Measurements from ENCODE around the gene POLK.
"Not testable (repeated sequence)": the region's sequence is repeated elsewhere in the genome, so short reads cannot be mapped to it uniquely, and the experiment has no call there.

Gene POLK

DNA sequence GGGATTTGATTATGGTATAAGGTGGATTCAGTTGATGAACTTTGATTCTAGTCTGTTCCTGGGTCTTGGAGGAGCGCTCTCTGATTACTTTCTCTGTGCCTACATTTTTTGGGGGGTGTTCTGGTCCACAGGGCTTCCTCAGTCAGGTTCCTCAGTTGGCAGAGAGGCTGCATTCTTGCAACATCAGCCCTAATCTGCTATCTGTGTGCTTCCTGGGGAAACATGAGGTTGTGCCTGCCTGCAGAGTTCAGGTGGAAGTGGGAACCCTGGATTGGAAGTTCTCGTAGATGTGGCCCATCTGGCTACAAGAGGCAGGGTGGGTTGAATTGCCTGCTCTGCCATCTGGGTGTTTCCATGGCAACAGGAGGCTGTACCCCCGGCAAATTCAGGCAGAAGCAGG lies 24.5 kb downstream of the POLK start:
- no peak overlapping the region for H2AFZ ChIP-seq (ENCODE audit: low read depth, low read length)

DNA sequence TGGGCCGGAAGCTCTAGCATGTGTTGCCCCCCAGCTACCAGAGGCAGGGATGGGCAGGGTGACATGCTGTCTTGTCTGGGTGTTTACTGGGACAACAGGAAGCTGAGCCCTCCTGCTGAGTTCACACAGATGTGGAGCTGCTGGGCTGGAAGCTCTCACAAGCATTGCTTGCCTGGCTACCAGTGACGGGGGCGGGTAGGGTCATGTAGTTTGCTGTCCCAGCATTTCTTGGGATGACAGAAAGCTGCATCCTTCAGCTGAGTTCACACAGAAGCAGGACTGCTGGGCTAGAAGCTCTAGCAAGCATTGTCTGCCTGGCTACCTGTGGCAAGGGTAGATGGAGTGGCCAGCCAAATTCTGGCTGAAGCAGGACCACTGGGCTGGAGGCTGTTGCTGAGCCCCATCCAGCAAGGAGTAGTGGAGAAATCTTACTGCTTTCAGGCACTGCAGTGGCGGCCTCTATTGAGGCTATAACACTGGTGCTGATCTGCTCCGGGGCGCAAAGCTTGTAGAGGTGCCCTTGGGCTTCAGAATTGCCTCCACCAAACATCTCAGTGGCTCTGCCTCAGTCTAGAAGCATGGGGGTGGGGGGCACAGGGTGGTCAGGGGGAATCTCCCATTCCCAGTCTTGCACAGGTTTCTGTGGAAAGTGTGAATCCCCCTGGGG lies 25.1 kb downstream of the POLK start:
- Histone ChIP-seq H3K27me3 (ENCODE audit: insufficient read depth, low read length) (no peaks in the 10 kb centered on the region), H3K36me3 (ENCODE audit: insufficient read depth, low read length) (peaks cover 2% of the 10 kb centered on the region), H3K4me1 (ENCODE audit: insufficient read depth, low read length) (no peaks in the 10 kb centered on the region), H3K4me3 (ENCODE audit: low read length) (no peak overlapping the region), H3K9me3 (ENCODE audit: low read length) (peaks cover 15% of the 10 kb centered on the region), H2AFZ (ENCODE audit: low read depth, low read length) (no peak overlapping the region)

More for the DNA sequence above, 24.5 kb downstream of the POLK start:
- Histone ChIP-seq H3K4me3 (ENCODE audit: low read length) (no peak overlapping the region), H3K36me3 (ENCODE audit: insufficient read depth, low read length) (peaks cover 2% of the 10 kb centered on the region), H3K4me1 (ENCODE audit: insufficient read depth, low read length) (no peaks in the 10 kb centered on the region), H3K27me3 (ENCODE audit: insufficient read depth, low read length) (no peaks in the 10 kb centered on the region), H3K9me3 (ENCODE audit: low read length) (peaks cover 15% of the 10 kb centered on the region)

DNA sequence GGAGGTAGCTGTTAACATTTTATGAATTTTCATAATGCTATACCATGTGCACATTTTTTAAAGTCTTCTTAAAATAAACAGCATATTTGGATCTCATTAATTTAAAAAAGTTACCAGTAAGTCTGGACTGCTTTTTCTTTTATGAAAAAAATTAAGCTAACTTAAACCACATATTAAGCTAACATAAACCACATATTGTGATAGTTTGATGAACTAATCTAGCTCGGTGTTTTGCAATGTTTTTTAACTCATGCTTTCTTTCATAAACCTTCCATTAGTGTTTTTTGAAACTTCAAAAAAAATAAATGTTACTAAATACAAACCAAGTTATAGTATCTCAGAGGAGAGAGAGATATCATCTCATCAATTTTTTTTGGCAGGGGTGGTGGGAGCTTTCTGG lies 26.5 kb downstream of the POLK start:
- Histone ChIP-seq H3K9me3 (ENCODE audit: low read length) (peaks cover 10% of the 10 kb centered on the region), H3K27me3 (ENCODE audit: insufficient read depth, low read length) (no peaks in the 10 kb centered on the region), H2AFZ (ENCODE audit: low read depth, low read length) (no peak overlapping the region), H3K36me3 (ENCODE audit: insufficient read depth, low read length) (peaks cover 2% of the 10 kb centered on the region), H3K4me1 (ENCODE audit: insufficient read depth, low read length) (no peaks in the 10 kb centered on the region), H3K4me3 (ENCODE audit: low read length) (no peak overlapping the region)

DNA sequence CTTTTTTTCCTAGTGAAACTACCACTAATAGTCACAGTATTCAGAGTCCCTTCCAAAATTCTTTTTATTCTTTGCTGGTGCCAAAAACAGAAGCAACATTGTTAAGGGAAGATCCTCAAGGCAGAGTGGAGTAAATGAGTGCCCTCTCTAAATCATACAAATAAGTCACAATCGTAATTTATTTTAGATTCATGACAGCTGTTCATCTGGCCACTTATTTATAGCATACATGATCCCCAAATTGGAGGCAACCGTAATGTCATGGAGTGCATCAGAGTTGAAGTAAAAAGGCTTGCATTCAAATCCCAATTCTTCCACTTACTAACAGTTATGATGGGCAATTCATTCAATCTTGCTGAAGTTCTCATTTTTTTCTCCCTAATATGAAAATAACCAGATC lies 33.4 kb downstream of the POLK start:
- H3K4me3 ChIP-seq (ENCODE audit: low read length): no peak overlapping the region
- no peaks in the 10 kb centered on the region for H3K27me3 ChIP-seq (ENCODE audit: insufficient read depth, low read length)
- H3K36me3 ChIP-seq (ENCODE audit: insufficient read depth, low read length): no peaks in the 10 kb centered on the region
- H3K9me3 ChIP-seq (ENCODE audit: low read length): peaks cover 3% of the 10 kb centered on the region
- no peaks in the 10 kb centered on the region for H3K4me1 ChIP-seq (ENCODE audit: insufficient read depth, low read length)
- H2AFZ ChIP-seq (ENCODE audit: low read depth, low read length): no peak overlapping the region

DNA sequence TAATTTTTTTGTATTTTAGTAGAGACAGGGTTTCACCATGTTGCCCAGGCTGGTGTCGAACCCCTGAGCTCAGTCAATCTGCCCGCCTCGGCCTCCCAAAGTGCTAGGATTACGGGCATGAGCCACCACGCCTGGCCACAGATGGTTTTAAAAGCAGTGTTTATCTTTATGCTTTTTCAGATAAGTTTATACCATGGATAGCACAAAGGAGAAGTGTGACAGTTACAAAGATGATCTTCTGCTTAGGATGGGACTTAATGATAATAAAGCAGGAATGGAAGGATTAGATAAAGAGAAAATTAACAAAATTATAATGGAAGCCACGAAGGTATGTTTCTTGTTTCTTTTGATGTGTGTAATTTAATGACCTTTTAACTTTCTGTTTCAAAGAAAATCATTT lies 35.1 kb downstream of the POLK start:
- H3K4me3 ChIP-seq (ENCODE audit: low read length): no peak overlapping the region
- H3K9me3 ChIP-seq (ENCODE audit: low read length): peaks cover 3% of the 10 kb centered on the region
- no peak overlapping the region for H2AFZ ChIP-seq (ENCODE audit: low read depth, low read length)
- H3K27me3 ChIP-seq (ENCODE audit: insufficient read depth, low read length): no peaks in the 10 kb centered on the region
- H3K4me1 ChIP-seq (ENCODE audit: insufficient read depth, low read length): no peaks in the 10 kb centered on the region
- H3K36me3 ChIP-seq (ENCODE audit: insufficient read depth, low read length): no peaks in the 10 kb centered on the region

DNA sequence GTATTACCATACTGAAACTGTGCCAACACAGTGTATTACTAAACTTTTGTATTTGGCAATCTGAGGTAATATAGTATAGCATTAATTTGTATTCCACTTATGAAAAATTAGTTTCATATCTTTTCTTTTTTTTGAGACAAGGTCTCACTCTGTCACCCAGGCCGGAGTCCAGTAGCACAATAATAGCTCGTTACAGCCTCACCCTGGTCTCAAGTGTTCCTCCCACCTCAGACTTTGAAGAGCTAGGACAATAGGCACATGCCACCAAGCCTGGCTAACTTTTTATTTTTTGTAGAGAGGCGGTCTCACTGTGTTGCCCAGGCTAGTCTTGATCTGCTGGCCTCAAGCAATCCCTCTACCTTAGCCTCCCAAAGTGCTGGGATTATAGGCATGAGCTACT lies 36.1 kb downstream of the POLK start:
- no peak overlapping the region for H3K4me3 ChIP-seq (ENCODE audit: low read length)
- H3K9me3 ChIP-seq (ENCODE audit: low read length): peaks cover 3% of the 10 kb centered on the region
- no peaks in the 10 kb centered on the region for H3K4me1 ChIP-seq (ENCODE audit: insufficient read depth, low read length)
- no peaks in the 10 kb centered on the region for H3K27me3 ChIP-seq (ENCODE audit: insufficient read depth, low read length)
- H2AFZ ChIP-seq (ENCODE audit: low read depth, low read length): no peak overlapping the region
- peaks cover 6% of the 10 kb centered on the region for H3K36me3 ChIP-seq (ENCODE audit: insufficient read depth, low read length)

DNA sequence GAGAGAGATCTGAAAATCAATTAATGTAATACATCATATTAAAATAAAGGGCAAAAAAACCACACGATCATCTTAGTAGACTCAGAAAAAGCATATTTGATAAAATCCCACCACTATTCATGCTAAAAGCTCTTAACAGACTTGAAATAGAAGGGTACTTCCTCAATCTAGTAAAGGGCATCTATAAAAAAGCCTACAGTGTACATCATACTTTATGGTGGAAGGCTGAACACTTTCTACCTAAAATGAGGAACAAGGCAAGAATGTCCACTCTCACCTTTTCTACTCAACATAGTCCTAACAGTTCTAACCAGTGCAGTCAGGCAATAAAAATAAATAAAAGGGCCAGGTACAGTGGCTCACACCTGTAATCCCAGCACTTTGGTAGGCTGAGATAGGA lies 38.9 kb downstream of the POLK start:
- H3K36me3 ChIP-seq (ENCODE audit: insufficient read depth, low read length): peaks cover 26% of the 10 kb centered on the region
- no peak overlapping the region for H2AFZ ChIP-seq (ENCODE audit: low read depth, low read length)
- no peak overlapping the region for H3K4me3 ChIP-seq (ENCODE audit: low read length)
- H3K27me3 ChIP-seq (ENCODE audit: insufficient read depth, low read length): no peaks in the 10 kb centered on the region
- no peaks in the 10 kb centered on the region for H3K4me1 ChIP-seq (ENCODE audit: insufficient read depth, low read length)
- H3K9me3 ChIP-seq (ENCODE audit: low read length): peaks cover 3% of the 10 kb centered on the region

DNA sequence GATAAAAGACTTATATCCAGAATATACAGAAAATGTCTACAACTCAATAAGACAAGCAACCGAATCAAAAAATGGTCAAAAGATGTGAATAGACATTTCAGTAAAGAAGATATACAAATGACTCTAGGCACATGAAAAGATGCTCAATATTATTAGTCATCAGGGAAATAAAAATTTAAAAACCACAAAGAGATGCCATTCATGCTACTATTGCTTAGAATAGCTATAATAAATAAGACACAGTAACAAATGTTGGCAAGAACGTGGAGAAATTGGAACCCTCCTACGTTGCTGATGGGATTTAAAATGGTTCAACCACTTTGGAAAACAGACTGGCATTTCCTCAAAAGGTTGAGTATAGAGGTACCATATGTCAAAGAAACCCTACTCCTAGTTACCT lies 39.8 kb downstream of the POLK start:
- no peaks in the 10 kb centered on the region for H3K27me3 ChIP-seq (ENCODE audit: insufficient read depth, low read length)
- no peak overlapping the region for H2AFZ ChIP-seq (ENCODE audit: low read depth, low read length)
- peaks cover 28% of the 10 kb centered on the region for H3K36me3 ChIP-seq (ENCODE audit: insufficient read depth, low read length)
- no peak overlapping the region for H3K4me3 ChIP-seq (ENCODE audit: low read length)
- H3K4me1 ChIP-seq (ENCODE audit: insufficient read depth, low read length): no peaks in the 10 kb centered on the region
- H3K9me3 ChIP-seq (ENCODE audit: low read length): peaks cover 3% of the 10 kb centered on the region

DNA sequence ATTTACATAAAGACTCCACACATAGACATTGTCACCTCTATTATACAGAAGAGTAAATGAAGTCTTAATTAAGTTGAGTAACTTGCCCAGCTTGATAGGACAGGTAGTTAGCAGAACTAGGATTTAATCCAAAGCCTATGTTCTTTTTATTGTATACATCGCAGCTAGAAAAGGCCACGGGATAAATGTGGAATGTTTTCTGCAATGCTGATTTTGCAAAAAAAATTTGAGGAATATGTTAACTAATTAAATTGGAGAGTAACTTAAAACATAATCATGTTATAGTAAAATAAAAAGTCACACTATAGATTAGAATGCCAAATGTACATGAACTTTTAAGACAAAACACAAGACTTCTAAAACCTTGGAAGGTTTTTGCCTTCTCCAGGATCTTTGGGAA lies 41.1 kb downstream of the POLK start:
- Histone ChIP-seq H3K9me3 (ENCODE audit: low read length) (peaks cover 4% of the 10 kb centered on the region), H3K36me3 (ENCODE audit: insufficient read depth, low read length) (peaks cover 30% of the 10 kb centered on the region), H3K4me3 (ENCODE audit: low read length) (no peak overlapping the region), H2AFZ (ENCODE audit: low read depth, low read length) (no peak overlapping the region), H3K4me1 (ENCODE audit: insufficient read depth, low read length) (no peaks in the 10 kb centered on the region), H3K27me3 (ENCODE audit: insufficient read depth, low read length) (no peaks in the 10 kb centered on the region)

DNA sequence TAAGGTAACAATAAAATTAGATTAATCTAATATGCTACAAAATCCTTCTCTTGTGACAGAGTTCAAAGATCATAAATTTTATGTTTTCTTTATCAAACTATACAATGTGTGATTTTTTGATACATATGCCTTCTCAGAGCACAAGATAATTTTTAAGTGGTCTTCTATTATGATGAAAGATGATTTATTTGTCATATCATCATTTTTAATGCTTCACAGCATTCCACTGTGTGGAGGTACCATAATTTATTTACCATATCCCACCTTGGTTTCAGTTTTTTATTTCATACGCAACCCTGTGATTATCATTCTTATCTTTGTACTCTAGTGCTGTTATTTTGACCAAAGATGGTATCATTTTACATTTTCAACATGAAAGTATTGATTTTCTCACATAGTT lies 41.7 kb downstream of the POLK start:
- peaks cover 31% of the 10 kb centered on the region for H3K36me3 ChIP-seq (ENCODE audit: insufficient read depth, low read length)

DNA sequence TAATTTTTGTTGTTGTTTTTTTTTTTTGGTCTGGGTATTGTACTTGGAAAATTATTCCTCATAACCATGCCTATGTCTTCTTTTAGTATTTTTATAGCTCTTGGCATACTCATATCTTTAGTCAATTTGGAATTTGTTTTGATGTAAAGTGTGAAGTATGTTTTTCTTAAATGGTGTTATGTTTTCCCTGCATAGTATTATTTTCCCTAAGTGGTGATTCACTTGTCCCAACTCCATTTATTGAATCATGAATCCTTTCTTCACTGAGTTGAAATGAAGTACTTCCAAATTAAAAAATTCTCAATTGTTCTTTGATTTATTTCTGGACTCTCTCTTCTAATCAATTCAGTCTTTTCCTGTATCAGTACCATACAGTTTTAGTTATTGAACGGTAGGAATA lies 46.5 kb downstream of the POLK start:
- H2AFZ ChIP-seq (ENCODE audit: low read depth, low read length): no peak overlapping the region
- no peaks in the 10 kb centered on the region for H3K4me1 ChIP-seq (ENCODE audit: insufficient read depth, low read length)
- no peaks in the 10 kb centered on the region for H3K27me3 ChIP-seq (ENCODE audit: insufficient read depth, low read length)
- H3K36me3 ChIP-seq (ENCODE audit: insufficient read depth, low read length): peaks cover 22% of the 10 kb centered on the region
- peaks cover 4% of the 10 kb centered on the region for H3K9me3 ChIP-seq (ENCODE audit: low read length)
- no peak overlapping the region for H3K4me3 ChIP-seq (ENCODE audit: low read length)

More for the DNA sequence above, 41.7 kb downstream of the POLK start:
- Histone ChIP-seq H3K9me3 (ENCODE audit: low read length) (peaks cover 5% of the 10 kb centered on the region), H2AFZ (ENCODE audit: low read depth, low read length) (no peak overlapping the region), H3K27me3 (ENCODE audit: insufficient read depth, low read length) (no peaks in the 10 kb centered on the region), H3K4me1 (ENCODE audit: insufficient read depth, low read length) (no peaks in the 10 kb centered on the region), H3K4me3 (ENCODE audit: low read length) (no peak overlapping the region)

DNA sequence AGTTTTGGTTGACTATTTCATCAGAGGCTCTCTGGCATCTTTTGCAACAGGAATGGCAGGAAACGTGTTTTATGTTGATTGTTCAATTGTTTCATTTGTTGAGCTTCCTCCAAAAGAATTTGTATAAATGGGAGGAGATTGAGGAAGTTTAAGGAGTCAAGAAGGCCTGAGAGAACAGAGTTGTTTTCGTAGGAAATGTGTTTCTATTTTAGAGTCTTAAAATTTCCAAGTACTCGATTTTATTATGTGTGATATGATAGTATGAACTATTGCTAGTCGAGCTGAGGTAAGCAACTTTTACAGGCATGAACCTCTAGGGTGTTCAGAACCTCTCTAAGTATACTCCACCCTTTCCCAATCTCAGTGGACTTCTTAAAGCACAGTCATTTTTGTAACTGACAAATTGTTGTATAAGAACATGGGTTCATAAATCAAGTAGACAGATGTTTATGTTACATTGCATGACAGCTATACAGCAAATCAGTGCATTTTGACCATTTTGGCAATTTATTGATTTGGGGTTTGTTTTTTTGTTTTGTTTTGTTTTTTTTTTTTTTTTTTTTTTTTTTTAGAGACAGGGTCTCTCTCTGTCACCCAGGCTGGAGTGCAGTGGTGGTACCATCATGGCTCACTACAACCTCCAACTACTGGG lies 47.4 kb downstream of the POLK start:
- Histone ChIP-seq H3K27me3 (ENCODE audit: insufficient read depth, low read length) (no peaks in the 10 kb centered on the region), H3K4me1 (ENCODE audit: insufficient read depth, low read length) (no peaks in the 10 kb centered on the region), H2AFZ (ENCODE audit: low read depth, low read length) (no peak overlapping the region), H3K4me3 (ENCODE audit: low read length) (no peak overlapping the region), H3K9me3 (ENCODE audit: low read length) (peaks cover 4% of the 10 kb centered on the region), H3K36me3 (ENCODE audit: insufficient read depth, low read length) (peaks cover 14% of the 10 kb centered on the region)

DNA sequence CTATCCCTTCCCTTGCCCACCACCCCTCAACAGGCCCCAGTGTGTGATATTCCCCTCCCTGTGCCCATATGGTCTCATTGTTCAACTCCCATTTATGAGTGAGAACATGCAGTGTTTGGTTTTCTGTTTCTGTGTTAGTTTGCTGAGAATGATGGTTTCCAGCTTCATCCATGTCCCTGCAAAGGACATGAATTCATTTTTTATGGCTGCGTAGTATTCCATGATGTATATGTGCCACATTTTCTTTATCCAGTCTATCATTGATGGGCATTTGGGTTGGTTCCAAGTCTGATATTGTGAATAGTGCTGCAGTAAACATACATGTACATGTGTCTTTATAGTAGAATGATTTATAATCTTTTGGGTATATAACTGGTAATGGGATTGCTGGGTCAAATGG lies 49.0 kb downstream of the POLK start:
- not testable (repeated sequence) for H3K4me1 ChIP-seq (ENCODE audit: insufficient read depth, low read length); H3K27me3 ChIP-seq (ENCODE audit: insufficient read depth, low read length); H3K36me3 ChIP-seq (ENCODE audit: insufficient read depth, low read length); H2AFZ ChIP-seq (ENCODE audit: low read depth, low read length); H3K4me3 ChIP-seq (ENCODE audit: low read length); H3K9me3 ChIP-seq (ENCODE audit: low read length)
